GM23248 (cell line): Measurements from ENCODE around the gene ERAL1.

Experiments used
- EZH2 ChIP-seq: fragments of 200-600 bp; sonication (generic); IDR thresholded peaks from 2 replicates; pipeline ENCODE4 v1.6.1; 2018; ENCODE audit warnings: antibody characterized with exemption, mild to moderate bottlenecking; ENCODE audit not compliant: insufficient read depth, poor library complexity, severe bottlenecking
- EZH2phosphoT487 ChIP-seq: fragments of 200-600 bp; sonication (generic); IDR thresholded peaks from 2 replicates; pipeline ENCODE4 v1.6.1; 2018; ENCODE audit warnings: antibody characterized with exemption, moderate library complexity, mild to moderate bottlenecking, low read depth; ENCODE audit not compliant: insufficient read depth

DNA sequence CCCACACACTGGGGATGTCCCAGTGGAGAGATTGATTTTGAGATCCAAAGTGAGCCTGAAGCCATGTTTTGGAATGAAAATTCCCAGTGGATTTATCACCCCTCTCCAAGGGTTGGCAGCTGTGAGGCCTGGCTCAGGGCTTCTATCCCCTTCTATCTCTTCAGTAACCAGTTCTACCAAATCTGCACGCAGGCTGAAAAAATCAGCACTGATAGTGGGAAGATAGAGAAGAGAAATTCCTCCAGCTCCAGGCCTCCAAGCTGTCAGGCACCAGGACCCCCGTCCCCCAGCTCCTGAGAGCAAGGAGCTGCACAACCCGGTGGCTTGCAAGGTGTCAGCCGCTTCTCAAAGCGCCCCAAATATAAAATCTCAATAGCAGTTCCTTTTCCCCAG is 41.7 kb downstream of the ERAL1 start:
- no peak for TF ChIP-seq EZH2
- no peak for TF ChIP-seq EZH2phosphoT487
